Loucy (cell line): Measurements from ENCODE around the gene UNC13C.

ENCODE experiments used
- EZH2phosphoT487 ChIP-seq: fragments of 200-600 bp; IDR thresholded peaks from 2 replicates; pipeline ENCODE4 v1.6.1; 2018; ENCODE audit warnings: antibody characterized with exemption, mild to moderate bottlenecking, moderate library complexity, borderline replicate concordance
- TF ChIP-seq, protein P1 (sequence below): fragments of 200-600 bp; sonication (generic); conservative IDR thresholded peaks from 2 replicates; pipeline ENCODE4 v1.5.1; 2014; ENCODE audit warnings: mild to moderate bottlenecking, antibody characterized with exemption, low read length

DNA sequence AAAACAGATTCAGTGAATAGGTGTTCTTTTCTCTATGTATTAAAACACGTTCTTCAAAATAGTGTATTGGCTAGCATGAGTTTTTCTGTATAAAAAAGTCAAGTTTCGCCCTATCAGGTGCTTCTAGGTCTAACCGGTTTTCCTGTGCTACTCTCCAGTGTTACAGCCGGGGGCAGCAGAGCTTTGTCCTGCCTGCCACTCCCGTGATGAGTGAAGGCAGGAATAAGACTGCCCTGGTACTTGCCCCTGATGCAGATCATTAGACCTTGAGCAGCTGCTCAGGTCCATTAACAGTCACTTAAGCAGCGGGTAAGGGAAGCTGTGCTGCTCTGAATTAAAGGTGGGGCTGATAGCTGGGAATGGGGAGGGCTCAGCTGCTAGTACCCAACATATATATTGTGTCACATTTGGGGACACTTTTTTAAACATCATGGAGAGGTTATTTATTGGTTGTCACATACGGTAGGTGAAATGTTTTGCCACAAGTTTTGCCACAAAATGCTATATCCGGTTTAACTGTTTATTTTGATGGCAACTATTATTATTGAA lies 1.3 kb upstream of the UNC13C start:
- TF ChIP-seq, protein P1, sequence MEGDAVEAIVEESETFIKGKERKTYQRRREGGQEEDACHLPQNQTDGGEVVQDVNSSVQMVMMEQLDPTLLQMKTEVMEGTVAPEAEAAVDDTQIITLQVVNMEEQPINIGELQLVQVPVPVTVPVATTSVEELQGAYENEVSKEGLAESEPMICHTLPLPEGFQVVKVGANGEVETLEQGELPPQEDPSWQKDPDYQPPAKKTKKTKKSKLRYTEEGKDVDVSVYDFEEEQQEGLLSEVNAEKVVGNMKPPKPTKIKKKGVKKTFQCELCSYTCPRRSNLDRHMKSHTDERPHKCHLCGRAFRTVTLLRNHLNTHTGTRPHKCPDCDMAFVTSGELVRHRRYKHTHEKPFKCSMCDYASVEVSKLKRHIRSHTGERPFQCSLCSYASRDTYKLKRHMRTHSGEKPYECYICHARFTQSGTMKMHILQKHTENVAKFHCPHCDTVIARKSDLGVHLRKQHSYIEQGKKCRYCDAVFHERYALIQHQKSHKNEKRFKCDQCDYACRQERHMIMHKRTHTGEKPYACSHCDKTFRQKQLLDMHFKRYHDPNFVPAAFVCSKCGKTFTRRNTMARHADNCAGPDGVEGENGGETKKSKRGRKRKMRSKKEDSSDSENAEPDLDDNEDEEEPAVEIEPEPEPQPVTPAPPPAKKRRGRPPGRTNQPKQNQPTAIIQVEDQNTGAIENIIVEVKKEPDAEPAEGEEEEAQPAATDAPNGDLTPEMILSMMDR = peak; percentile 46
- no peak for TF ChIP-seq EZH2phosphoT487
